ENCODE measurements around the gene FBN3.

- no peak for TF ChIP-seq CTCF (IDR thresholded peaks at IDR 0.05; ENCODE audit: poor library complexity, severe bottlenecking)
- TF ChIP-seq POLR2AphosphoS5 (IDR thresholded peaks at IDR 0.05), result no peak
- no peak for TF ChIP-seq EZH2 (IDR thresholded peaks at IDR 0.05; ENCODE audit: borderline replicate concordance, insufficient read depth, low read length, poor library complexity, severe bottlenecking)
Measured at GRCh38 chr19:8081569-8082550, 67.5 kb downstream of the FBN3 start.

Measured in neural cell (in vitro differentiated cells).